UCSD-AML1 (cell line): ENCODE measurements around the gene GPER1.
A peak's percentile ranks its signal among the peaks of the same experiment; 100 is the strongest.

Experiments used
- DNase-seq: peaks from one replicate; lab custom pipeline; 2025; ENCODE audit not compliant: unreplicated experiment; lab: John Stamatoyannopoulos, UW

Gene GPER1

DNA sequence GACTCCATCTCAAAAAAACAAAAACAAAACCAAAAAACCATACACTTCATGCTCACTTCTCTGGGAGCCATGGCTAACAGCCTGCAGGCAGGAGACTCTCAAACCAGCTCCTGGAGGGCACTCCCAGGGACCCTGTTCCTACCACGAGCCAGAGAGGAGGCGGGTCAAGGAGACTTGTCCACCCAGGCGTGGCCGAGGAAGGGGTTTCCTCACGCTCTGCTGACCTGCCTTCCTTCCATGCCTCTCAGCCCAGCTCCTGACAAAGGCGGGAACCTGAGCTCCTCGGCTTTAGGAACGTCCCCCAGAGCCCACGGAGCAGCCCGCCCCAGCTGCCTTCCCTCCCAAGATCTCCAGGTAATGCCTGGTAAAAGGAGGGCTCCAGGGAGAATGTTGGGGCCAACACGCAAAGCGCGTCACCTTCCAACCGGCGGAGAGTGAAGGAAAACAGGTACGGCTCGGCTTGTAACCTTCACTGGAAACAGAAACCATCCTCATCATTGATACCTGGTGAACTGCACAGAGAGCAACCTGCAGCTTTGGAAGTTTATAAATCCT lies 34.0 kb upstream of the GPER1 start:
- DNase-seq = no peak

DNA sequence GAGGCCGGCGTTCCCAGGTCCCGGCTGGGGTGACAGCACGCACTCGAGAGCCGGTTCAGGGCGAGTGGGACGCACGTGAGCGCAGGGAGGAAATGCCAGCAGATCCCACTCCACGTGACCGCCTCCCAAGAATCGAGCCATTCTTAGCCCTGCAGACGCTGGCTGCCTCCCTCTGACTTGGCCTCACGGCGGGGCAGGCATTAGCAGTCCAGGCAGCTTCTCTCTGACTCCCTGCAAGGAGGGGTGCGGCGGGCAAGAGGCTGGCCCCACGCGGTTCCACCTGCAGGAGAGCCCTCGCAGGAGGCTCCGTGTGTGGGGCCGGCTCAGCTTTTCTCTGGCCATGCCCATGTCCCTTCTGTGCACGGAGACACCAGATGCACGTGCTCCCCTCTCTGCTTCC lies 33.5 kb upstream of the GPER1 start:
- DNase-seq = no peak

DNA sequence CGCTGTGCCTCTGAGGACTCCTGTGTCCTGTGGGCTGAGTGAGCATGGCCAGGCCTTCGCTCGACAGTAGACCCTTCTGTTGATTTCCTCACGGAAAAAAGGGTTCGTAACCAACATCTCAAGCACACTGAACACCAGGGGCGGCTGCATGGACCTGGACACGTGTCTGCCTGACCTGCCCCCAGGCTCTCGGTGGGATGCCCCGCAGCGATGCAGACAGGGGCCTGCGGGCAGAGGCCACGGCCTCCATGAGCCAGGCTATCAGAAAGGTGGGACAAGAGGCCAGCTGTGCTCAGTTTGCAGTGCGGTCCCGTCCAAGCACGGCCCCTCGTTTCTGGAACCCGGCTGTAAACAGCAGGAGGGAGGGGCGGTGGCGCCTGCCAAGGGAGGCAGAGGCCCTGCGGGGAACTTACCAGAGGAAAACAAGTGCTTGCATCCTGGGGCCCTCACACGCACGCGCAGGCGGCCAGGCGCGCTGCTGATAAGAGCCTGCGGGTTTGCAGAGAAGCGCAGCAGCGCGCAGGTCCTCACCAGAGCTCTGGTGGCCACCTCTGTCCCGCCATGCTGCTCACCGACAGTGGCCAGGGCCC lies 33.0 kb upstream of the GPER1 start:
- peak; percentile 63 for DNase-seq

DNA sequence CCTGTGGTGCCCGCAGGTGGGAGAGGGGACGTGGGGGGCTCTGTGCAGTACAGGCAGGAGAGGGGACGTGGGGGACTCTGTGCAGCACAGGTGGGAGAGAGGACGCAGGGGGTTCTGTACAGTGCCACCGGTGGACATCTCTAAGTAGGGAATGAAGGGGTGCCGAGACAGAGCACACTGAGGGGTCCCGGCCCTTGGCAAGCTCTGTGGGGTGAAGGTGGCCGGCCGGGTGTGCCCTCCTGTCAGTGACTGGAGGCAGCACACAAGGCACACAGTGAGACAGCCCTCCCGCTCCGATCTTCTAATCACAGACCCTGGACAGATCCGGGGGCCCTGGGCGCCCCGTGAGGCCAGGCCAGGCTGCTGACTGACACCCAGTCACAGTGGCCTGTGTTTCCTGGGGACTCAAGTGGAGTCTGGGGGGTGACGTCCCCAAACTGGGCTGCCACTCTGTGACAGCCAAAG lies 32.4 kb upstream of the GPER1 start:
- no peak for DNase-seq

DNA sequence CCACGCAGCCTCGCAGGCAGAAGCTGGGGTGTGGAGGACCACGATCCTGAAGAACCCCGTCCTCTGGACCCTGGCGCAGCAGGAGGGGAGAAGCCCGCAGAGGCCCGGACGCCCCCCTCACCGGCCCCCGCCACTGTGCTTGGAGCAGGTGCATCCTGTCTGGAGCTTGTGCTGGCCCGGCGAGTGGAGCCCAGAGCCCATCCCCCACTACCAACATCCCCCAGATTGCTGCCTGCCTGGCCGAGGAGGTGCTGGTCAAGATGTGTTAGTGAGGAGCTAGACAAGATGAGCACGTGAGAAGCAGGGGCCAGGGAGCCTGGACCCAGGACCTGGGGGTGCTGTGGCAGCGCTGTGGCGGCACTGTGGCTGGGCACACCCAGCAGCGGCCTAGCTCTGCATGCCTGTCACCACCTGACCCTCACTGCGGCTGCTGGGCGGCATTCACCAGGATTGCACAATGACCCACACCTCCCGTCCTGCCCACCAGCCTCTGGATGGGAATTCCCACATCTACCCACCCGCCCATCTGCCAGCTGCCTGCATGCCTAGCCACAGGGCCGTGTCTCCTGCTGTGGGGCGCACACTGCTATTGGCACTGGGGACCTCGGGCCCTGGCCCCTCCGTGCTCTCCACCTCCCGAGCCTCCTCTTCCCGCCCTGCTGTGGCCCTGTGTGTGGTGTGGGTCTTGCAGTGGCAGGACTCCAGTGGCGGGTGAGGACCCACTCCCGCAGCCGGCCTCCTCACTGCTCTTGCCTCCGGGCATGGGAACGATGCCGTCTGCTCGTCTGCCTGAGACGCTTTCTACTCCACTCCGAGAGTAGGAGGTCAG lies 31.7 kb upstream of the GPER1 start:
- peak; percentile 38 for DNase-seq

DNA sequence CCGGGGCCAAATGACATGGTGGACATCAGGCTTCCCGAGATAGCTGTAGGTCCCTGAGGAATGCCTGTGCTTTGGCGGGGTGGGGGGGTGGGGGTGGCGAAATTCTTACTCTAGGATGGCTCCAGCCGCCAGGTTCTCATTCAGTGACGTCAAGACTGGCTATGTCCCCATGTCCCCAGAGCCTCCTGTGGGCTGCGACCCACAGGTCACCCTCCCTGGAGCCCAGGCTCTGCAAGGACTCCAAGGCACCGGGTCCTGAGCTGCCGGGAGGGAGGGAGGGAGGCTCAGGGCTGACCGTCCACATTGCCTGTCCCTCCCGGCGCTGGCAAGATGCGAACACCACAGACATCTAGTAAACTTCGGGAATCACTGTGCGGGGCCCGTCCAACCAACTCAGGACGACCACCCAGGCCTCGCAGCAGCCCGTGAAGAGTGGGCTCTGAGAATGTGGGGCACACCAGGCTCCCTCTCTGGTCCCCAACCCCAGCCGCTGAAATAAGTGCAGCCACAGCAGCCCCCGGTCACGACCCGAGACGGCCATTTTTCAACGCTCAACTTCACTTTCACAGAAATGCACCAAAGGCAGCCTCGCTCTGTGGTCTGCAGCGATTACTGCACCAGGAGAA lies 31.0 kb upstream of the GPER1 start:
- DNase-seq = no peak

DNA sequence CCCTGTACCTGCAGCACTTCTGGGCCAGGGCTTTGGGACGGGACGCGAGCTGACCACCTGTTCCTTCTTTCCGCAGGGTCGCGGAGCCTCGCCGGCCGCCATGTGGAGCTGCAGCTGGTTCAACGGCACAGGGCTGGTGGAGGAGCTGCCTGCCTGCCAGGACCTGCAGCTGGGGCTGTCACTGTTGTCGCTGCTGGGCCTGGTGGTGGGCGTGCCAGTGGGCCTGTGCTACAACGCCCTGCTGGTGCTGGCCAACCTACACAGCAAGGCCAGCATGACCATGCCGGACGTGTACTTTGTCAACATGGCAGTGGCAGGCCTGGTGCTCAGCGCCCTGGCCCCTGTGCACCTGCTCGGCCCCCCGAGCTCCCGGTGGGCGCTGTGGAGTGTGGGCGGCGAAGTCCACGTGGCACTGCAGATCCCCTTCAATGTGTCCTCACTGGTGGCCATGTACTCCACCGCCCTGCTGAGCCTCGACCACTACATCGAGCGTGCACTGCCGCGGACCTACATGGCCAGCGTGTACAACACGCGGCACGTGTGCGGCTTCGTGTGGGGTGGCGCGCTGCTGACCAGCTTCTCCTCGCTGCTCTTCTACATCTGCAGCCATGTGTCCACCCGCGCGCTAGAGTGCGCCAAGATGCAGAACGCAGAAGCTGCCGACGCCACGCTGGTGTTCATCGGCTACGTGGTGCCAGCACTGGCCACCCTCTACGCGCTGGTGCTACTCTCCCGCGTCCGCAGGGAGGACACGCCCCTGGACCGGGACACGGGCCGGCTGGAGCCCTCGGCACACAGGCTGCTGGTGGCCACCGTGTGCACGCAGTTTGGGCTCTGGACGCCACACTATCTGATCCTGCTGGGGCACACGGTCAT lies 30.3 kb upstream of the GPER1 start:
- no peak for DNase-seq

DNA sequence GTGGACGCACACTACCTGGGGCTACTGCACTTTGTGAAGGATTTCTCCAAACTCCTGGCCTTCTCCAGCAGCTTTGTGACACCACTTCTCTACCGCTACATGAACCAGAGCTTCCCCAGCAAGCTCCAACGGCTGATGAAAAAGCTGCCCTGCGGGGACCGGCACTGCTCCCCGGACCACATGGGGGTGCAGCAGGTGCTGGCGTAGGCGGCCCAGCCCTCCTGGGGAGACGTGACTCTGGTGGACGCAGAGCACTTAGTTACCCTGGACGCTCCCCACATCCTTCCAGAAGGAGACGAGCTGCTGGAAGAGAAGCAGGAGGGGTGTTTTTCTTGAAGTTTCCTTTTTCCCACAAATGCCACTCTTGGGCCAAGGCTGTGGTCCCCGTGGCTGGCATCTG lies 29.6 kb upstream of the GPER1 start:
- DNase-seq = no peak

DNA sequence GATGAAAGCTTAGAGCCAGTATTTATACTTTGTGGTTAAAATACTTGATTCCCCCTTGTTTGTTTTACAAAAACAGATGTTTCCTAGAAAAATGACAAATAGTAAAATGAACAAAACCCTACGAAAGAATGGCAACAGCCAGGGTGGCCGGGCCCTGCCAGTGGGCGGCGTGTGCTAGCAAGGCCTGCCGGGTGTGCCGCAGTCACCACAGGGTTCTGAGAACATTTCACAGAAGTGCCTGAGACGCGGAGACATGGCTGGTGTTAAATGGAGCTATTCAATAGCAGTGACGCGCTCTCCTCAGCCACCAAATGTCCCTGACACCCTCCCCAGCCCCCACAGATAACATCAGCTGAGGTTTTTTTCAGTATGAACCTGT lies 29.1 kb upstream of the GPER1 start:
- DNase-seq = no peak

DNA sequence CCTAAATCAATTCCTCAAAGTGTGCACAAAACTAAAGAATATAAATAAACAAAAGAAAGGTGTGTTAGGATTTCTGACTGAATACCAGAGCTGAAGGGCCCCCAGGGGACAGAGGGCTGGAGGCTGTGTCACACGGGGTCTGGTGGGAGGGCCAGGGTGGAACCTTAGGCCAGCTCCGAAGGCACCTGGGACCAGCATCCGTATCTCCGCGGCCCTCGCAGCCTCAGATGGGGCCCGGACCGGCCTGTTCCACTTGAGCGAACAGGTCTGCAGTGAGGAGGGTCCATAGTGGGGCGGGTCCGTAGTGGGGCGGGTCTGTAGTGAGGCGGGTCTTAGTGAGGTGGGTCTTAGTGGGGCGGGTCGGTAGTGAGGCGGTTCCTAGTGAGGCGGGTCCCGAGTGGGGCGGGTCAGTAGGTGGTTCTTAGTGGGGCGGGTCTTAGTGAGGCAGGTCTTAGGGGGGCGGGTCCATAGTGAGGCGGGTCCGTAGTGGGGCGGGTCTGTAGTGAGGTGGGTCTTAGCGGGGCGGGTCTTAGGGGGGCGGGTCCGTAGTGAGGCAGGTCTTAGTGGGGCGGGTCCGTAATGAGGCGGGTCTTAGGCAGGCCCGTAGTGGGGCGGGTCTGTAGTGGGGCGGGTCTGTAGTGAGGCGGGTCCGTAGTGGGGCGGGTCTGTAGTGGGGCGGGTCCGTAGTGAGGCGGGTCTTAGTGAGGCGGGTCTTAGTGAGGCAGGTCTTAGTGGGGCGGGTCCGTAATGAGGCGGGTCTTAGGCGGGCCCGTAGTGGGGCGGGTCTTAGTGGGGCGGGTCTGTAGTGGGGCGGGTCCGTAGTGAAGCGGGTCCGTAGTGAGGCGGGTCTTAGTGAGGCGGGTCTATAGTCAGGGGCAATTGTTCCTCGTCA lies 28.5 kb upstream of the GPER1 start:
- no peak for DNase-seq

DNA sequence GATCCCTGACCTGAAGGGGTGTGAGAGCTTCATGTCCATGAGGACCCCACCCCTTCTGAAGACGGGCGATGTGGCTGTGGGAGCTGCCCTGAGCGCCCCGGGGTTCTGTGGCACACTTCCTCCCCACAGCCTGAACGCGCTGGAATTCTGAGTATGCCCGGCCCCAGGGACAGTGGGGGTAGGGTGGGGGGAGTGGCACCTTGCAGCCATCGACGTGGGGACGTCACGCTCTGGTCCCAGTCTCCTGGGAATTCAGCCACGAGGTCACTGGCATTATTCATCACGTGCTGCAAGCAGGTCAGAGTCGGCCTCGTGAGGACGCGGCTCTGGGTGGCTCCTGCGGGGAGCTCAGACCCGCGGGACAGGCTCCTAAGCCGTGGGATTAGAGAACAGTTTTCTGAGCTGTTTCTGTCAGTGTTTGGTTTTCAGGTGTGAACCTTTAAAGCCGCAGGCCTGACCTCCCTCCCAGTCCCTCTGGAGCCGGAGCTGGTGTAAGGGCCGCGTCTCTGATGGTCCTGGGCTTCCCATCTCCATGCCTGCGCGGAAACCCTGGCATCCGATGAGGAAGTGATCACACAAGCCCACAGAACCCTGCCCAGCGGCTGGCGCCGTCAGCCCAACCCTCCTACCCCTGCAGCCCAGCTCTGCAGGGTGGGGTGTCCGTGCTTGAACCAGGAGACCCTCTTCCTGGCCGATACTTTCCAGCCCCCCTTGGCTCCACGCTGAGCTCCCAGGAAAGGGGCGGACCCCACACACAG lies 27.4 kb upstream of the GPER1 start:
- no peak for DNase-seq

DNA sequence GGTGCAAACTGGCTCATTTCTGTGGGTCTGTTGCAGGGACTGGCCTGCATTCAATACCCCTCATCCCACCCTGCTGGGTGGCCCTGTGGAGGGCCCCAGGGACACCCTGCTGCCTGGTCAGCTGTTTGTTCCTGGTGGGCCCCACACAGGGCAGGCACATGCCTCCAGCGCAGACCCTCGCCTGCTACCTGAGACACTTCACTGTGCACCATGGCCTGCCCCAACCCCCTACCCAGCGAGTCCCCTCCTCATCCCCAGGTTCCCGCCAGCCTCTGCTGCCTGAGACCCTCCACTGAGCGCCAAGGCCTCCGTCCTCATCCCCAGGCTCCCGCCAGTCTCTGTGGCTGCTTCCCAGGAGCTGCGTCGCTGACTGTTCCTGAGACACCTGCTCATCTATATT lies 26.7 kb upstream of the GPER1 start:
- DNase-seq = no peak

DNA sequence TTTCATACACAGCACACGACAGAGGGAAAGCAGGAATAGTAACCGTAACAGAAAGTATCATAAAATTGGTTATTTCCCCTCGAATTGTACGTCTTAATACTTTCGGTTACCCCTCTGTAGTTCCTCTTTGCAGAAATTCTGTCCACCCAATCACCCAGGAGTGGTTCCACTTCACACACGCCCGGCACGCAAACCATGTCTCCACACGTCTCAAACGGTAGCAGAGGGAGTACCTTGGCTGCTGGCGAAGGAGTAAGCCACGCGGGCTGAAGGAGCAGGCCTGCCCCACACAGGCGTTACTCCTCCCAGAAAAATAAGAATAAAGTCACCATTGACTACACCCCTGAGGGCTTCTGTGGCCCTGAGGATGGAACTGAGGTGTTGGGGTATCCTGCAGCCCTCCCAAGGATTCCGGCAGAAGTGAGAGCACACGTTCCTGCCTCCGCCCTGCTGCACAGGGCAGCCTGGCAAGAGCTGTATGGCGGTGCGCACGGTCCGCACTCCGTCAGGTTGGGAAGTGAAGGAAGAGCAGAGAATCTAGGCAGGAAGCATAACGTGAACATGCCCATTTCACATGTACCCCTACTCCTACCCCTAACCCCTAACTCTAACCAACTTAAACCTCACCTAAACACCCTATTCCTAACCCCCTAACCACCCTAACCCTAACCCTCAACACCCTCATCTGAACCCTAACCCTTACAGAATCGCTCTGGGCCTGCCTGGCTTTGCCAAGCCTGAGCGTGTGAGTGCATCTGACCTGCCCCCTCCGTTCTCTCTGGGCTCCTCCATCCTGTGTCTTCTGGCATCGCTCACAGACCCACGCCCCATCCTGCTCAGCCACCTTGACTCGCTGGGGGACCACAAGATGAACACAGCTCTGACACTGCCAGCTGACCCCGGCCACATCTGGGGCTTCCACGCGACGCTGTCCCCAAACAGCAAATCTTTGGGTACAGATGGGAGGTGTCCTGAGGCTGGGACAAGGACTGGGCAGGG lies 25.3 kb upstream of the GPER1 start:
- no peak for DNase-seq

DNA sequence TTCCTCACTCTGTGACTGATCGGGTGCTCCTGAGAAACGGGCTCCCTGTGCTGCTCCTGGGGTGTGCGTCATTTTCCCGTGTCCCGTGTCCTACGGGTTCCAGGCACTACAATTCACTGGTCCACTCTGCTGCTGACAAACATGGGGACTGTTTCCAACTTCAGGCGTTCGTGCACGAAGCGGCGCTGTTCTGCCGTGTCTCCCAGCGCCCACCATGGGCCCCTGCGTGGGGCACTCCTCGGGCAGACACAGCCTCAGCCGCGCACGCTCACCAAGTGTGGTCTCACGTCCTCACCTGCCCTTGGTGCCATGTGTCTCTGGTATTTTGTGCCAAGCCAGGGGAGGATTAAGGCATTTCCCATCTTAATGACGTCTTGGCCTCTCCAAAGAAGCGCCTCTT lies 24.6 kb upstream of the GPER1 start:
- DNase-seq = no peak

DNA sequence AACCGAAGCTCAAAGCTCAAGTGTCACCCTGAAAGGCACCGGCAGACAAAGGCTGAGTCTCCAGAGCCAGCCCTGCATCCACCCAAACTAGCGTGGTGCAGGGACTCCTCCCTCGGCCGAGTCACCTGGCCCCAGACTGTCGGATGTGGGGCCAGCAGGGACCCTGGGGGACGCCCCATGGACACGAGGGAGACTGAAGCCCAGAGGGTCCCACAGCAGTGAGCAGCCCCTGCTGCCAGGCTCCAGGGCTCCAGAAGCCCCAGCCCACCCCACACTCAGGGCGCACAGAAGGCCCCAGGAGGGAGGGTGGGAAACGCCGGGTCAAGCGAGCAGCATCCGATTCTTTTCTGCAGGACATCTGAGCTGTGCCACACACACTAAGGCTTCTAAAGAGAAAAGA lies 23.3 kb upstream of the GPER1 start:
- DNase-seq = no peak

DNA sequence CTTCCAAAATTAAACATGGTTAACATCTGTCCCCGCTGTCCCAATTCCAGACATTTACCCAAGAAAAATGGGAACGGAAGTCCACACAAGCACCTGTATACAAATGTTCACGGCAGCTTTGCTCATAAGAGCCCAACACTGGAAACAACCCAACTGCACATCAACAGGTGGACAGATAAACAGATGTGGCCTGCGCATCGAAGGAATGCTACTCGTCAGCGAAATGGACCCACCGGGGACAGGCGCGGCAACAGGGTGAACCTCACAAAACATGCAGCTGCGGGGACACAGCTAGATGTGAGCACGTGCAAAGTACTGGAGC lies 22.7 kb upstream of the GPER1 start:
- no peak for DNase-seq

DNA sequence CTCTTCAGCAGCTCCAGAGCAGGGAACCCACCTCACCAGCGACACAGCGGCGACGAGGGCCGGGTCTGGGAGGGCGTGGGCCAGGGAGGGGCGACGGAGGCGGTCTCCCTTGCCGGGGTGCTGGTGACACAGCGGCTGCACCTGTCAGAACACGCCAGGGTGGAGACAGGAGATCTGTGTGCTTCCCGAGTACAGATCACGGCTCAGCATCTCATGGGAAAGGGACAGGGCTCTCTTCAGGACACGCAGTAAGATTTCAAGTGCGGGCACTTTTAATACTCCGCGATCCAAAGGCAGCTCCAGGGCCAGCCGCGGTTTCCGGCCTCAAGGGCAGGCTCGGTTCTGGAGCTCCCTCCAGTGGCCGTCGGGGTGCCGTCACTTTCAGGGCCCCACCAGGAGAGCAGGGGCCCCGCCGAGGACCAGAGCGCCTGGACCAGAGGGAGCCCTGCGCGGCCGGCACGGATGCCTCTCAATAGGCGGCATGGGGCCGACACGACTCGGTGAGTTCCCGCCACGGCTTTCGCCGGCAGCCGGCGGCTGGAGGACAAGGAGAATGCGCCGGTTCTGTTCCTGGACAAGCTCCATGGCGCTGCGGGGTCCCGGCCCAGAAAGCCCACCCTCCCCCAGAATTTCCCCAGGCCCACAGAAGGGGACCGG lies 22.2 kb upstream of the GPER1 start:
- DNase-seq = peak; percentile 71

DNA sequence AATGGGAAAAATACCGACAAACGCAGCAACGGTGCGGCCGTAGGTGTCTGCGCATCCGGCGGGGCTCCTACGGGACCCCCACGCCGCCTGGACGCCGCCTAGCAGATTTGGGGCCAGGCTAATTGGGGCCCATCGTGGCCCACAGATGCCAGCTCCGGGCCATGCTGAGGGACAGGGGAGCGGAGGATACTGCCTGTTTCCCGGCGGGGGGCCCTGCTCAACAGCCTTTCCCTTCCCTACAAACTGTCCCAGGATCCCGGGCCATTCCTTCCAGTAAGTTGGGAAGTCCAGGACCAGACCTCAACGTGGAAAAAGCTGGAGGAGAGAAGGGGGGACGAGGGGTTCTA lies 21.7 kb upstream of the GPER1 start:
- no peak for DNase-seq
